PC-3 (cell line): ENCODE data around the gene RCBTB2.

Source experiments
- CTCF ChIP-seq: fragments of 300-600 bp; sonication (generic); conservative IDR thresholded peaks from 2 replicates; pipeline ENCODE4 v1.5.1; 2017; ENCODE audit warnings: antibody characterized with exemption, low read depth, mild to moderate bottlenecking, low read length
- EZH2 ChIP-seq: fragments of 300-600 bp; sonication (generic); IDR thresholded peaks from one replicate; pipeline ENCODE4 v1.6.1; 2017; ENCODE audit warnings: antibody characterized with exemption, mild to moderate bottlenecking, low read length; ENCODE audit not compliant: unreplicated experiment
- EZH2phosphoT487 ChIP-seq: fragments of 300-600 bp; sonication (generic); IDR thresholded peaks from 2 replicates; pipeline ENCODE4 v1.6.1; 2018; ENCODE audit warnings: mild to moderate bottlenecking, antibody characterized with exemption, low read length, borderline replicate concordance

- TF ChIP-seq CTCF (no peak), EZH2 (no peak), EZH2phosphoT487 (no peak)
These were observed 57.6 kb downstream of the RCBTB2 start for GRCh38 chr13:48475230-48475629.
